ENCODE measurements around the gene SLC41A1.

The SLC41A1 gene

GRCh38 chr1:205817364-205817763 is 4.4 kb upstream of the SLC41A1 start:
- no peak overlapping the region for H3K27ac ChIP-seq
- no peak for TF ChIP-seq CTCF (conservative IDR thresholded peaks at IDR 0.05)

GRCh38 chr1:205813755-205814058 is 709 bp upstream of the SLC41A1 start:
- TF ChIP-seq CTCF (conservative IDR thresholded peaks at IDR 0.05): no peak
- peak overlapping the region; percentile 78; the same call in 1 of the 2 replicates for H3K27ac ChIP-seq

GRCh38 chr1:205812271-205812877 is 624 bp downstream of the SLC41A1 start:
- no peak for TF ChIP-seq CTCF (conservative IDR thresholded peaks at IDR 0.05)
- peak overlapping the region; percentile 78; the same call in 1 of the 2 replicates for H3K27ac ChIP-seq

- H3K27ac ChIP-seq: peak overlapping the region; percentile 78; the same call in 1 of the 2 replicates
- no peak for TF ChIP-seq CTCF (conservative IDR thresholded peaks at IDR 0.05)
Observed at GRCh38 chr1:205811660-205812059, 1.3 kb downstream of the SLC41A1 start.

- TF ChIP-seq CTCF (conservative IDR thresholded peaks at IDR 0.05): peak; percentile 58
- no peak overlapping the region for H3K27ac ChIP-seq
Observed at GRCh38 chr1:205810448-205811157, 2.4 kb downstream of the SLC41A1 start.

- H3K27ac ChIP-seq: no peak overlapping the region
- no peak for TF ChIP-seq CTCF (conservative IDR thresholded peaks at IDR 0.05)
Observed at GRCh38 chr1:205809942-205810345, 3.1 kb downstream of the SLC41A1 start.

- no peak for TF ChIP-seq CTCF (conservative IDR thresholded peaks at IDR 0.05)
- no peak overlapping the region for H3K27ac ChIP-seq
Observed at GRCh38 chr1:205809469-205809868, 3.5 kb downstream of the SLC41A1 start.

Measured in VCaP (cell line).